ENCODE results near the gene IGFN1.

Gene IGFN1

GRCh38 chr1:201186192-201186591 is 4.4 kb upstream of the IGFN1 start:
- DNase-seq: no peak

- no peak for DNase-seq
These were observed 1.5 kb upstream of the IGFN1 start for GRCh38 chr1:201189085-201189484.

GRCh38 chr1:201190005-201190404 is 619 bp upstream of the IGFN1 start:
- no peak for DNase-seq

- peak; percentile 37 for DNase-seq
These were observed 1.1 kb downstream of the IGFN1 start for GRCh38 chr1:201191653-201192260.

GRCh38 chr1:201192261-201192788 is 1.7 kb downstream of the IGFN1 start:
- DNase-seq: no peak

- DNase-seq: no peak
These were observed 3.4 kb downstream of the IGFN1 start for GRCh38 chr1:201194046-201194445.

- no peak for DNase-seq
These were observed 8.0 kb downstream of the IGFN1 start for GRCh38 chr1:201198598-201198997.

- no peak for DNase-seq
These were observed 14.4 kb downstream of the IGFN1 start for GRCh38 chr1:201205036-201205435.

GRCh38 chr1:201206176-201206575 is 15.6 kb downstream of the IGFN1 start:
- no peak for DNase-seq

GRCh38 chr1:201207046-201207445 is 16.4 kb downstream of the IGFN1 start:
- DNase-seq: no peak

- DNase-seq: no peak
These were observed 17.6 kb downstream of the IGFN1 start for GRCh38 chr1:201208236-201208635.

GRCh38 chr1:201212056-201212455 is 21.4 kb downstream of the IGFN1 start:
- no peak for DNase-seq

GRCh38 chr1:201212461-201213055 is 21.9 kb downstream of the IGFN1 start:
- DNase-seq: no peak

GRCh38 chr1:201213106-201213770 is 22.6 kb downstream of the IGFN1 start:
- DNase-seq: no peak

GRCh38 chr1:201213926-201214325 is 23.3 kb downstream of the IGFN1 start:
- no peak for DNase-seq

GRCh38 chr1:201214461-201214860 is 23.8 kb downstream of the IGFN1 start:
- no peak for DNase-seq

- no peak for DNase-seq
These were observed 24.3 kb downstream of the IGFN1 start for GRCh38 chr1:201214886-201215285.

GRCh38 chr1:201215531-201216357 is 25.1 kb downstream of the IGFN1 start:
- no peak for DNase-seq

- no peak for DNase-seq
These were observed 25.9 kb downstream of the IGFN1 start for GRCh38 chr1:201216395-201217085.

GRCh38 chr1:201217146-201217545 is 26.5 kb downstream of the IGFN1 start:
- no peak for DNase-seq

- DNase-seq: no peak
These were observed 27.2 kb downstream of the IGFN1 start for GRCh38 chr1:201217851-201218250.

- no peak for DNase-seq
These were observed 27.8 kb downstream of the IGFN1 start for GRCh38 chr1:201218409-201218808.

All from T1000 (cell line).